ENCODE measurements around the gene OXCT1. TPM values are rescaled to one million over a fixed set of nuclear protein-coding genes. Genes with fewer than 3 reads are reported as not detected.
"Not testable (repeated sequence)": the region's sequence is repeated elsewhere in the genome, so short reads cannot be mapped to it uniquely, and the experiment has no call there.

Gene OXCT1
- total RNA-seq, 1 experiment from 2014 or later = 14.2 TPM

DNA sequence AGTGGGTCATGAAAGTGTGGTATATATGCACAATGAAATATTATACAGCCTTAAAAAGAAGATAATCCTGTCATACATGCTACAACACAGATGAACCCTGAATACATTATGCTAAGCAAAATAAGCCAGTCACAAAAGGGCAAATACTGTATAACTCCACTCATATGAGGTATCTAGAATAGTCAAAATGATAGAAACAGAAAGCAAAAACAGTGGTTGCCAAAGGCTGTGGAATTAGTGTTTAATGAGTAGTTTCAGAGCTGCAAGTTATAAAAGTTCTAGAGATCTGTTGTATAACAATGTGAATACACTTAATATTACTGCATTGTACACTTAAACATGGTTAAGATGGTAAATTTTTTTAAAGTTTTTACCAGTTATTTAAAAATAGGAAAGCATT lies 135.0 kb downstream of the OXCT1 start:
- H3K36me3 Mint-ChIP-seq (ENCODE audit: insufficient read depth, unreplicated experiment) = no peaks in the 10 kb centered on the region
- no peaks in the 10 kb centered on the region for H3K27me3 Mint-ChIP-seq (ENCODE audit: unreplicated experiment)
- no peak overlapping the region for H3K4me3 Mint-ChIP-seq (ENCODE audit: low read depth, unreplicated experiment)
- TF ChIP-seq, protein P1, sequence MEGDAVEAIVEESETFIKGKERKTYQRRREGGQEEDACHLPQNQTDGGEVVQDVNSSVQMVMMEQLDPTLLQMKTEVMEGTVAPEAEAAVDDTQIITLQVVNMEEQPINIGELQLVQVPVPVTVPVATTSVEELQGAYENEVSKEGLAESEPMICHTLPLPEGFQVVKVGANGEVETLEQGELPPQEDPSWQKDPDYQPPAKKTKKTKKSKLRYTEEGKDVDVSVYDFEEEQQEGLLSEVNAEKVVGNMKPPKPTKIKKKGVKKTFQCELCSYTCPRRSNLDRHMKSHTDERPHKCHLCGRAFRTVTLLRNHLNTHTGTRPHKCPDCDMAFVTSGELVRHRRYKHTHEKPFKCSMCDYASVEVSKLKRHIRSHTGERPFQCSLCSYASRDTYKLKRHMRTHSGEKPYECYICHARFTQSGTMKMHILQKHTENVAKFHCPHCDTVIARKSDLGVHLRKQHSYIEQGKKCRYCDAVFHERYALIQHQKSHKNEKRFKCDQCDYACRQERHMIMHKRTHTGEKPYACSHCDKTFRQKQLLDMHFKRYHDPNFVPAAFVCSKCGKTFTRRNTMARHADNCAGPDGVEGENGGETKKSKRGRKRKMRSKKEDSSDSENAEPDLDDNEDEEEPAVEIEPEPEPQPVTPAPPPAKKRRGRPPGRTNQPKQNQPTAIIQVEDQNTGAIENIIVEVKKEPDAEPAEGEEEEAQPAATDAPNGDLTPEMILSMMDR (IDR thresholded peaks at IDR 0.05; ENCODE audit: unreplicated experiment) = no peak
- intact Hi-C loops (cut with micrococcal nuclease; ENCODE audit: unreplicated experiment) = no loop called here
- no TSS peak for BruUV-seq (replicated peaks)
- CTCF ChIA-PET = no interaction called here
- no peaks in the 10 kb centered on the region for H3K4me1 Mint-ChIP-seq (ENCODE audit: low read depth, unreplicated experiment)
- no peak overlapping the region for H3K27ac Mint-ChIP-seq (ENCODE audit: unreplicated experiment)
- DNase-seq = no peak
- no peaks in the 10 kb centered on the region for H3K9me3 Mint-ChIP-seq (ENCODE audit: low read depth, unreplicated experiment)

DNA sequence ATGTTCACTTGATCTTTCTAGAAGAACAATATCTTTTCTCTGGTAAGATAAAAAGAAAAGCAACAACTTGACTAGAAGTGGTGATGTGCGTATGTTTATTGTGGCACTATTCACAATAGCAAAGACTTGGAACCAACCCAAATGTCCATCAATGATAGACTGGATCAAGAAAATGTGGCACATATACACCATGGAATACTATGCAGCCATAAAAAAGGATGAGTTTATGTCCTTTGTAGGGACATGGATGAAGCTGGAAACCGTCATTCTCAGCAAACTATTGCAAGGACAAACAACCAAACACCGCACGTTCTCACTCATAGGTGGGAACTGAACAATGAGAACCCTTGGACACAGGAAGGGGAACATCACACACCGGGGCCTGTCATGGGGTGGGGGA lies 140.8 kb downstream of the OXCT1 start:
- H3K4me3 Mint-ChIP-seq (ENCODE audit: low read depth, unreplicated experiment); intact Hi-C loops (cut with micrococcal nuclease; ENCODE audit: unreplicated experiment); H3K27ac Mint-ChIP-seq (ENCODE audit: unreplicated experiment); H3K4me1 Mint-ChIP-seq (ENCODE audit: low read depth, unreplicated experiment); CTCF ChIA-PET; H3K27me3 Mint-ChIP-seq (ENCODE audit: unreplicated experiment); H3K9me3 Mint-ChIP-seq (ENCODE audit: low read depth, unreplicated experiment); DNase-seq; BruUV-seq (replicated peaks); H3K36me3 Mint-ChIP-seq (ENCODE audit: insufficient read depth, unreplicated experiment): not testable (repeated sequence)

DNA sequence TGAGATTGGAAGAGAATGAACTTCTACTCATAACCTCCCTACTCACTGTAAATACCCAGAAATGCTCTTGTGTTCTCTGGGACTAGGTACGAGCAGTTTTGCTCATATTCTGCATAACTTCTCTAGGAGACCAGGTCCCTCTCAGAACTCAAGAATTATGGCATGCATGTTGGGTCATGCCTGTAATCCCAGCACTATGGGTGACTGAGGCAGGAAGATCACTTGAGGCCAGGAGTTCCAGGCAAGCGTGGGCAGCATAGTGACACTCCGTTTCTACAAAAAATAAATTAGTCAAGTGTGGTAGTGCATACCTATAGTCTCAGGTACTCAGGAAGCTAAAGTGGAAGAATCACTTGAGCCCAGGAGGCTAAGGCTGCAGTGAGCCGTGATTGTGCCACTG lies 141.9 kb downstream of the OXCT1 start:
- H3K4me3 Mint-ChIP-seq (ENCODE audit: low read depth, unreplicated experiment) = no peak overlapping the region
- no peak overlapping the region for H3K27ac Mint-ChIP-seq (ENCODE audit: unreplicated experiment)
- no peaks in the 10 kb centered on the region for H3K27me3 Mint-ChIP-seq (ENCODE audit: unreplicated experiment)
- no peak for DNase-seq
- no peaks in the 10 kb centered on the region for H3K4me1 Mint-ChIP-seq (ENCODE audit: low read depth, unreplicated experiment)
- intact Hi-C loops (cut with micrococcal nuclease; ENCODE audit: unreplicated experiment) = no loop called here
- no peaks in the 10 kb centered on the region for H3K9me3 Mint-ChIP-seq (ENCODE audit: low read depth, unreplicated experiment)
- TF ChIP-seq, protein P1 (IDR thresholded peaks at IDR 0.05; ENCODE audit: unreplicated experiment) = no peak
- no peaks in the 10 kb centered on the region for H3K36me3 Mint-ChIP-seq (ENCODE audit: insufficient read depth, unreplicated experiment)
- CTCF ChIA-PET = no interaction called here
- BruUV-seq (replicated peaks) = no TSS peak

DNA sequence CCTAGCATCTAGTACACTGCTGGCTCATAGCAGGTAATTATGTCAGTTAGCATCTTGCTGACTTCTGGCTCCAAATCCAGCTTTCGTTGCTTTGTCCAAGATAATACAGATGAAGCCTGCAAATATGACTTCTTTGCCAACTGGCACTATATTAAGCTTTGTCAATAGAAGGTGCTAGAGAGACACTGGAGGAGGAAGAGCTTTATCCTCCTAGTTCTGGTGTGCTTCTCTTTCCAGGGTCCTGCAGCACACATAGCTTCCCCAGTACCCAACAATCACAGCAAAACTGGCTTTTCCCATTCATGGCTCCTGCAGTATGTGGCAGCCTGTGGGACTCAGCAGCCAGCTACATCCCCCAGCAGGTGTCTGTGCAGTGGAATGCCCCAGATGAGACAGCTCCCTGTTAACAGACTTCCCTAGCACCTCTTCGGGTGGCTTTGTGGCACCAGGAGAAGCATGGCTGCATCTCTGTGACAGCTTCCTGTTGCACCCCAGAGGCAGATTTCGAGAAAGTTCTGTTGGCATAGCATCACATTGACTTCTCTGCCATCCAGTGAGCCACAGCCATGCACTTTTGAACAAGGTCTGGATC lies 147.8 kb downstream of the OXCT1 start:
- no peak for DNase-seq
- no TSS peak for BruUV-seq (replicated peaks)
- H3K27me3 Mint-ChIP-seq (ENCODE audit: unreplicated experiment) = no peaks in the 10 kb centered on the region
- TF ChIP-seq, protein P1 (IDR thresholded peaks at IDR 0.05; ENCODE audit: unreplicated experiment) = no peak
- H3K4me1 Mint-ChIP-seq (ENCODE audit: low read depth, unreplicated experiment) = no peaks in the 10 kb centered on the region
- no peak overlapping the region for H3K27ac Mint-ChIP-seq (ENCODE audit: unreplicated experiment)
- intact Hi-C loops (cut with micrococcal nuclease; ENCODE audit: unreplicated experiment) = no loop called here
- H3K9me3 Mint-ChIP-seq (ENCODE audit: low read depth, unreplicated experiment) = no peaks in the 10 kb centered on the region
- no peak overlapping the region for H3K4me3 Mint-ChIP-seq (ENCODE audit: low read depth, unreplicated experiment)
- CTCF ChIA-PET = interaction anchor here (0.6 kb wide), 1 partner anchor 679 kb away, joined by 3 read pairs; no protein-coding TSS in a partner anchor
- H3K36me3 Mint-ChIP-seq (ENCODE audit: insufficient read depth, unreplicated experiment) = no peaks in the 10 kb centered on the region

DNA sequence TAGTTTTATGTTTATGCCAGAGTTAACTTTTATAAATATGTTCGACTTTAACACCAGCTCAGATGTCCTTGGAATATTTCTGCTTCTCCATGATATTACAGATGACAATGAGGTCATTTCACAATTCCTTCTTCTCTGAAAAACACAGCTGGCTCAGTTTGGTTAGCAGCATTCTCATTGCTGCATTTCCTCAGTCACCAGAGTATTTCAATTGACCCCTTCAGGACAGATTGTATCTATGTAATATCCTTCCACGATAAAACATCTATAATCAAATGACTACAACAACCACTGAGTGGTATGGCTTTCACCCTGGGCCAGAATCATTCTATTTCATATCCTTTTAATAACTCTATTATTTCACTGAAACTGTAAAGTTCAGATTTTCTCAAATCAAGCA lies 148.7 kb downstream of the OXCT1 start:
- Mint-ChIP-seq H3K9me3 (ENCODE audit: low read depth, unreplicated experiment) (peaks cover 7% of the 10 kb centered on the region), H3K4me3 (ENCODE audit: low read depth, unreplicated experiment) (no peak overlapping the region), H3K4me1 (ENCODE audit: low read depth, unreplicated experiment) (no peaks in the 10 kb centered on the region), H3K36me3 (ENCODE audit: insufficient read depth, unreplicated experiment) (no peaks in the 10 kb centered on the region), H3K27me3 (ENCODE audit: unreplicated experiment) (no peaks in the 10 kb centered on the region), H3K27ac (ENCODE audit: unreplicated experiment) (no peak overlapping the region)
- DNase-seq = no peak
- CTCF ChIA-PET = no interaction called here
- intact Hi-C loops (cut with micrococcal nuclease; ENCODE audit: unreplicated experiment) = no loop called here
- BruUV-seq (replicated peaks) = no TSS peak
- TF ChIP-seq, protein P1 (IDR thresholded peaks at IDR 0.05; ENCODE audit: unreplicated experiment) = no peak

Measured in Calu3 (cell line).